Caki2 (cell line): ENCODE measurements around the gene C19orf38. TPM values are rescaled to one million over a fixed set of nuclear protein-coding genes. Genes with fewer than 3 reads are reported as not detected.
A peak's percentile ranks its signal among the peaks of the same experiment; 100 is the strongest.

Experiments used
- DNase-seq: peaks from one replicate; pipeline ENCODE4 v3.0.0-alpha.2; 2015; ENCODE audit warnings: low read depth
- in situ Hi-C: cut with HindIII; loops from 2 replicates; pipeline ENCODE4 v1.10.0; 2016; ENCODE audit warnings: low sequenced_read_pairs, low pct_unique_long_range_greater_than_20kb, mixed read lengths
- total RNA-seq: library from RNA; depleted of rRNA; stranded (reverse); fragments of >200 nt; shearing (Covaris generic); gene quantifications from 2 replicates; pipeline ENCODE4 v1.2.3, GENCODE V29; 2014; ENCODE audit warnings: low replicate concordance; rRNA removed

The C19orf38 gene, protein sequence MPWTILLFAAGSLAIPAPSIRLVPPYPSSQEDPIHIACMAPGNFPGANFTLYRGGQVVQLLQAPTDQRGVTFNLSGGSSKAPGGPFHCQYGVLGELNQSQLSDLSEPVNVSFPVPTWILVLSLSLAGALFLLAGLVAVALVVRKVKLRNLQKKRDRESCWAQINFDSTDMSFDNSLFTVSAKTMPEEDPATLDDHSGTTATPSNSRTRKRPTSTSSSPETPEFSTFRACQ
- total RNA-seq, result 1.1 and 3.3 TPM in 2 replicates

DNA sequence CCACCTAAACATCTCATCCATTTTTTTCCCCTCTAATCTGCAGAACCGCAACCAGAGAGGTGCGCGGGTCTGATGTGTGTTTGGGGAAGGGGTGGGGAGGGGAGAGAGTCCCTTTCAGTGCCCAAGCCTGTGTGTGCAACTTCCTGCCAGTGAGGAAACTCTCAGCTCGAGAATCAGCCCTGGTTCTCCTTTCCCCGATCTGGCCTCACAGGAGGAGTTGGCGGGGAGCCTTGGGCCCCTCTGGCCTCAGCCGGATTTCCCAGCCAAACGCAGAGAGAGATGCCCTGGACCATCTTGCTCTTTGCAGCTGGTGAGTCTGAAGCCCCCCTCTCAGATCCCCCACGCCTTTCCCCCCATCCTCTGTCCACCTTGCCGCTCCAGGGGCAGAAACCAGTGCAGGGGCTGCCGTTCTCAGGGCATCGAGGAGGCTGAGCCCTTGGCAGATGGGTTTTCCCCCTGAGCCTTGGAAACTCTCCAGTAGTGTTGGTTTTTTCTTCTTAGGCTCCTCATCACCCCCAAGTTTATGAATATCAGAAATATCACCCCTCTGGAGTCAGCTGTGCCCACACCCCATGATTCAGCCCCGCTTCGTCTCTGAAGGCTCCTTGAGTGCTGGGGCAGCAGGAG lies at the start of gene C19orf38:
Gene C19orf38 (plus strand): TSS at position 186 of the 627 bp plus-strand sequence. CDS start 94 bp downstream, at position 280.
- no peak for DNase-seq
- in situ Hi-C loops, result no loop called here

DNA sequence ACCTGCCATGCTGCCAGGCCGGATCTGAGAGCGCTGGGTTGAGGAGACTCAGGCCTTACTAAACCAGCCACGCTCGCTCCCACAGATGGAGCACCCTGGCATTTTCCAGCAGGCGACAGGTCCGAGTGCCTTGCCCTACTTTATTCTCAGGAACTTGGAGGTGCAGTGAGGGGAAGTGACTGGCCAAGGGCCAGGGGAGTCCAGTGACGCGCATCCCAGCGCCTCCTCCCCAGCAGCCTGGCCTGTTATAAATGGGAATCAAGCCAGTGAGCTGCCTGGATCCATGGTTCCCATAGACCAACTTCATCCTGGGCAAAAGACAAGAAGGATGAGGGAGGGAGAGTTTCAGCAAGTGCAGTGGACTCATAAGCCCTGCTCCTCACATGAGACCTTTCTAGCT lies 47.7 kb upstream of the C19orf38 start:
- no peak for DNase-seq
- in situ Hi-C loops, result no loop called here

DNA sequence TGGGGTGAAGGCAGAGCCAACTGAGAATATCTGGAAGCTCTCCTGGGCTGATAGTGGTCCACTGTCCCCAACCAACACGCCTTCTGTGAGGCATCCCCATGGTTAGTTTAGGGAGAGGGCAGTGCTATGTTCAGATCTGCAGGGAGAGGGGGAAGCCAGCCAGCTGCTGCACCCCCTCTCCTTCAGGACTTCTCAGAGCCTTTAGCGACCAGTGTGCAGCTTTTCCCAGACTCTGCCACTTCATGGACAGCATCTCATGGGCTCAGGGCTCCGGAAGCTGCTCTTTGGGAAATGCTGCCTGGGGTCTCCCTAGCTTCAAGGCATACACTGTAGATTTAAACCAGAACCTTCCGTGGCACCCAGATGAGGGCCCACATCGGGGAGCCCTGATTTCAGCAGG lies 45.7 kb upstream of the C19orf38 start:
- in situ Hi-C loops, result no loop called here
- no peak for DNase-seq

- in situ Hi-C loops, result no loop called here
- no peak for DNase-seq
These were observed 45.0 kb upstream of the C19orf38 start for GRCh38 chr19:10803252-10803651.

DNA sequence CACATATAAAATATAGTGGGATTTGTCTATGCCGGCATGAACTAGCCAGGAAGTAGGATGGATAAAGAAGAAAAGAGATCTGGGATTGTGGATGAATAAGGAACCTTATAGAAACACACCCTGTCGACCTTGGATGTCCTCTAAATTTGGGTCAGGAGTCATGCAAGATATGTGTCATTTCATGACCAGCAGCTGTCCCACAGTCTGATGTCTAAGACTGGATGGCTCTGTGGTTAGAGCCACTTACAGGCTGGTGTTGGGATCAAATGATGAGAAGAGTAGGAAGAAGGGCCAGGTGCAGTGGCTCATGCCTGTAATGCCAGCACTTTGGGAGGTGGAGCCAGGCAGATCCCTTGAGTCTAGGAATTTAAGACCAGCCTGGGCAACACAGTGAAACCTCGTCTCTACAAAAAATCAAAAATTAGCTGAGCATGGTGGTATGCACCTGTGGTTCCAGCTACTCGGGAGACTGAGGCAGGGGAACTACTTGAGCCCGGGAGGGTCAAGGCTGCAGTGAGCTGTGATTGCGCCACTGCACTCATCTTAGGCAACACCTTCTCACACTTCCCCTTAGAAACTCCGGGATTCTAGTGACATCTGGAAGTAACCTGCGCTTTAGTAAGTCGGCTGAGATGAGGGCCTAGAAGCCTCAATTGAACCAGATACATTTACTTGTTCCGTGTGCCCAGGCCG lies 43.0 kb upstream of the C19orf38 start:
- in situ Hi-C loops, result no loop called here
- no peak for DNase-seq

DNA sequence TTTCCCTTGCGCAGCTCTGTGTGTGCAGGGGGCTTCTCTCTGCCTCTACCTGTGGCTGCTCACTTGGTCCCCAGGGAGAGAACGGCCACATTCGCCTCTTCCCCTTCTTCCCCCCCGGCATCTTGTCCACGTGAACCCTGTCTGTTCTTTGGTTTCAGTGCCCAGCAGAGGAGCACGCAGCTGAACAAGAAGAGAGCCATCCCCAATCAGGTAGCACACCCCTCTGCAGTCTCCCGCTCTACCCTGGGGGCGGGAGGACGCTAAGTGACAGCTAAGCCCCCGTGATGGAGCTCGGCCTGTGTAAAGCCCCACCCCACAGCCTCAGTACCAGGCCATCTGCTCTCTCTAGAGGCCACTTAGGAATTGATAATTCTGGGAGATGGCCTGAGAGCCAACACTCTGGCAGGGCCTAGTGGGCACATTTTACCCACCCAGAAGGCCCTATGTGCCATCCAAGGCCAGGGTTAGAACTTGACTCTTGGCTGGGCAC lies 42.4 kb upstream of the C19orf38 start:
- DNase-seq, result no peak
- in situ Hi-C loops, result no loop called here

GRCh38 chr19:10808937-10809649 lies 39.1 kb upstream of the C19orf38 start:
- in situ Hi-C loops, result no loop called here
- peak; percentile 35 for DNase-seq

GRCh38 chr19:10809651-10810285 lies 38.4 kb upstream of the C19orf38 start:
- DNase-seq, result no peak
- in situ Hi-C loops, result no loop called here

- no peak for DNase-seq
- in situ Hi-C loops, result no loop called here
These were observed 36.7 kb upstream of the C19orf38 start for GRCh38 chr19:10811391-10812111.

DNA sequence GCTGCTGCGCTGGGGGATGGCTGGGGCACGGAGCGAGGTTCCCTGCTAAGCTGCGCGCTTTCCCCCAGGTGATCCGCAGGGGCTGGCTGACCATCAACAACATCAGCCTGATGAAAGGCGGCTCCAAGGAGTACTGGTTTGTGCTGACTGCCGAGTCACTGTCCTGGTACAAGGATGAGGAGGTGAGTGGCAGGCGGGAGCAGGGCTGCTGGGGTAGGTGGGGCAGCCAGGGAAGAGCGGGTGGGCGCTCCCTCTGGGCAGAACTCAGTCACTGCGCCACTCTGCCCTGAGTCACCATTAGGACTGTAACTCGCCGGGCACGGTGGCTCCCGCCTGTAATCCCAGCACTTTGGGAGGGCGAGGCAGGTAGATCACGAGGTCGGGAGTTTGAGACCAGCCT lies 36.0 kb upstream of the C19orf38 start:
- no peak for DNase-seq
- in situ Hi-C loops, result no loop called here

DNA sequence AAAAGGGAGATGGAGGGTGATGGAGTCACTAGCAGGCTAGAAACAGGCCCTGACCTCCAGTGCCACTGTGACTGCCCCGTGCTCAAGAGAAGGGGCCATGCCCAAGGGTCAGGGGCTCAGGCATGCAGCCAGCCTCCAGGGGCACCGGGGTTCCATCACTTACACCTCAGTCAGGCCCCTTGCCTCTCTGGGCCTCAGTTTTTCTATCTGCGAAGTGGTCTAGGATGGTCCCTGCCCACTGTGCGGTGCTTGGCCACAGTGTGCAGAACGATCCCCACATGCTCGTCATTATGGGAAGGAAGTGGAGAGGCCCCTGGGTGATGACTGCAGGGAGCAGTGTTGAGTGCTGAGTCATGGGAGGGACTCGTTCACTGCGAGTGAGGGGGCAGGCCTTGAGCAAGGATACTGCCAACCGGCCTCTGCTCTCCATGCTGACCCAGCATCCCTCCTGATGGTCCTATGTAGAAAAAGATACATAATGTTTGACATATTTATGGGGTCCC lies 35.3 kb upstream of the C19orf38 start:
- in situ Hi-C loops, result no loop called here
- DNase-seq, result peak; percentile 60

DNA sequence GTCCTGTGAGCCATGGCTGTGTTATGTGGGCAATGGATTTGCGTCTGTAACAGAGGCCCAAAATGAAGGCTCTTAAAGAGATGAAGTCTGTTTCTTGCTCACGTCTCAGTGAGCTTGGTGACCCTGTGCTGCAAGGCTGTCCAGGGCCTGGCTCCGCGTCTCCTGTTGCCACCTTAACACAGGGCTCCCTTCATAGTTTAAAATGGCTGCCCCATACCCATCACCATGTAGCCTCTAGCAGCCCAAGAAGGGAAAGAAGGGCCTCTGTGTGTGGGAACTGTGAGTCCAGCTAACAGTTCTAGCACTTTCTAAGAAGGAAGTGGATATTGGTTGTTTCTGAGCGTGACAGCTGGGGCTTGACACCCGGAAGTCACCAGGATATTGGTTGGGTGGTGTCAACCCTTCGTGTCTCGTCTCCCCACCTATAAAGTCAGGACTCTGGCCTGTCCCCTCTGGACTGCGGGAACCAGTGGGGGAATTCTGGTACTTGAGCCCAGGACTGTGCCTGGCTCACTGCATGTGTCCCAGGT lies 33.1 kb upstream of the C19orf38 start:
- no peak for DNase-seq
- in situ Hi-C loops, result no loop called here

DNA sequence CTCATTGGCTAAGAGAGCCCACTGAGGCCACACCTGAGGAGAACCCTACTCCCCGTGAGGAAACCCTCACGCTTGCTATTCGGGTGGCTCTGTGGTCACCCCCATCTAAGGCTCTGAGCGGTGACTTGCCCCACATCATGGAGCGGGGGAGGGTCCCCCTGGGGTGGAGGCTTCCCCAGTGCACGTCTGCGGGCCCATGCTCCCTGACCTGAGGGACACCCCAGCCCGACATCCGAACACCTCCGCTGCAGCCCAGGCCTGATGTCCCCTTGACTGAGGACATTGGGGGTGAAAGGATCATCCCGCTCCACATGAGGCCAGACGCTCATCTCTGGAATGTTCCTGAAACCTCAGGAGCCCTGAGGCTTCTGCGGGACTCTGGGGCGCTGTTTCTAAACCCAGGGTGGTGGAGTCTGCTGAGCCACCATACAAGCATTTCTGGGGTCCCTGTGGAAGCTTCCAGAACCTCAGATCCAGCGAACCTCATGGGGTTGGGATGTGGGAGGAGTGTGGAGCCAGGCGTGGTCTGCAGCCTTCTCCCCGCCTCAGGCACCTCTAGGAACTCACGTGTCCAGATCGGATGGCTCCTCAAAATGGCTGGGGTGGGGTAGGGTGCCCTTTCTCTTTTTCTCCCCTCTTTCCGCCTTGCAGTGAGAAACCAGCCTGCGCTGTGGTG lies 32.1 kb upstream of the C19orf38 start:
- in situ Hi-C loops, result no loop called here
- no peak for DNase-seq

DNA sequence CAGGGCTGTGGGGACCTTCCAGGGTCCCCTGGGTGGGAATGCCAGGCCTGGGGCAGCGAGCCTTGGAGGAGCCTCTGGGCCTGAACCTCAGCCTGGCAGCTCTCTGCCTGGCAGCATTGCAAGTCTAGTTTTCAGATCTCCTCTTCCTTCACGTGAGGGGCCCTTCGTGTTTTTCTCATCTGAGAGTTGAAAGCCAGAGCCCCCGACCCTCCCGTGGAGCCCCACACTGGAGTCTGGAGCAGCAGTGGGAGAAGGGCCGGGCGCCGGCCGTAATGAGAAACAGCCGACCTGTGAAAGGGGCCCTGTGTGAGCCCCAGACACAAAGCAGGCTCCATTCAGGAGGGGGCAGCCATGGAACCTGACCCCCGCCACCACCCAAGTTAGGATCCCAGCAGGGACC lies 31.5 kb upstream of the C19orf38 start:
- no peak for DNase-seq
- in situ Hi-C loops, result no loop called here

DNA sequence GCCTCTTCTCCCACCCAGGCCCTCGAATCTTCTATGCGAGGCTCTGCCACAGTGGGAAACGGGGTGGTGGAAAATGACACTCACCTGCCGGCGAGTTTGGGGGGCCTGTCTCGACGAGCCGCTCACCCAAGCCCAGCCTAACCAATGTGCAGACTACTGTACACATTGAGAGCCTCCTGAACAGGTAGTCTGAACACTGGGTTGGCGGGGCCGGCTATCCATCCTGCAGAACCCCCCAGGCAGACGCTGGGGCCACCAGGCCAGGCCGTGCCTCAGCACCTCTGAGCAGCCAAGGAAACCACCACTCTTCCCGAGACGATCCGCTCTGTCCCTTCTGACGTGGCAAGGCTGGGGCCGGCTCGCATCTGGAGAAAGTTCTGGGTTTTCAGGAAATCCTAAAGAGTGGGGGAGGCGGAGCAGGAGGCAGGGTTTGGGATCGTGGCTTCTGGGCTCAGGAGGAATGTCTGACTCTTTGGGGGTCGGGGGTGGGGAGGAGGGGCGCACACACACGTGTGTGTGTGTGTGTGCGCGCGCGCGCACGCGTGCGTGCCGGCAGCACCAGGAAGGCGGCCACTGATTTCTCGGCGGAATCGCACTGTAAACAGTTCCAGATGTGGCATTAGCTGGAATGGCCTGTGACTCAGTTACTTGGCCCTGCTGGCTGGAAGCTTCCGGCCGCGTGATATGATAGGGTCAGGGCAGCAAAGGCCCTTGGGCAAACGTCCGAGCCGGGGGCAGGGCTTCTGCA lies 30.8 kb upstream of the C19orf38 start:
- no peak for DNase-seq
- in situ Hi-C loops, result no loop called here
